Measurements from ENCODE around the gene NLRP5. TPM values are rescaled to one million over a fixed set of nuclear protein-coding genes. Genes with fewer than 3 reads are reported as not detected.

NLRP5 gene
- total RNA-seq, 2 donors from 2014 or later, result not detected

- intact Hi-C loops (cut with DNase I), result no loop called here
- DNase-seq (ENCODE audit: low spot score), result peak; percentile 90
Observed at GRCh38 chr19:56066152-56067023, 79.8 kb downstream of the NLRP5 start.

GRCh38 chr19:56069642-56070041 is 83.1 kb downstream of the NLRP5 start:
- no peak for DNase-seq (ENCODE audit: low spot score)
- intact Hi-C loops (cut with DNase I), result loop anchor here in 1 of 2 donors (10.0 kb wide), 1 partner anchor 285 kb away; no protein-coding TSS in a partner anchor

DNA sequence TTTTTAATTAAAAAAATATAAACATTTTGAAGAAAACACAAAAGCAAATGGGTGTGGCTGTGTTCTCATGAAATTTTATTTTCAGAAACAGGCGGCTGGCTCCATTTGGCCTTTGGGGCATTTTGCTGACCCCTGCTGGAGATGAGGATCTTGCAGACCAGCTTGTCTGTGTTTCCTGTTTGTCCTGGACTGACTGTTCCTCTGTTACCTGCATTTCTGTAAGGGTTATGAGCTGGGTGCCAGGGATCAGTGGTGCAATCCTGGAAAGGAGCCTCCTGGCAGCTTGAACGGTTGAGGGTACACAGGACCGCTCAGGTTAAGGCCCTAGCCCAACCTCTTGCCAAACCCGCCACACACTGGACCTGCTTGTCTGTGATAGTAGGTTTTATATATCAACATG is 84.6 kb downstream of the NLRP5 start:
- intact Hi-C loops (cut with DNase I), result loop anchor here in 1 of 2 donors (10.0 kb wide), 1 partner anchor 284 kb away; no protein-coding TSS in a partner anchor
- no peak for DNase-seq (ENCODE audit: low spot score)

DNA sequence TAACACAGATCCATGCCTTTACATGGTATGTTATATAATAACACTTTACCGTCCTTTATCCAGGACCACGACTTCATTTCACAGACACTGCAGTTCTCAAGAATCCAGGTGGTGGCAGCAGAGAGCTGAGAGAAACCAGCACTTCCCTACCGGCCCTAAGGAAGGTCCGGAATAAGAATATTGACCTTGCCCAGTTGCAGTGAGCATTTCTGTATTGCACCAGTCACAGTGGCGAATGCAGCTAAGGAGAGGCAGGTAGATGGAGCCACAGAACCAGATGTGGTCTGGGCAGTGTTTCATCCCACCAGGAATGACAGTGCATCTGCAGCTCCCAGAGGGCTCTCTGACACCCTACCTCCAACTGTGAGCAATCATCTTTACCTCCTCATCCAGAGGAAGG is 89.9 kb downstream of the NLRP5 start:
- no peak for DNase-seq (ENCODE audit: low spot score)
- intact Hi-C loops (cut with DNase I), result loop anchor here in 1 of 2 donors (5.0 to 10.0 kb wide), 2 partner anchors 96 to 278 kb away; no protein-coding TSS in a partner anchor

DNA sequence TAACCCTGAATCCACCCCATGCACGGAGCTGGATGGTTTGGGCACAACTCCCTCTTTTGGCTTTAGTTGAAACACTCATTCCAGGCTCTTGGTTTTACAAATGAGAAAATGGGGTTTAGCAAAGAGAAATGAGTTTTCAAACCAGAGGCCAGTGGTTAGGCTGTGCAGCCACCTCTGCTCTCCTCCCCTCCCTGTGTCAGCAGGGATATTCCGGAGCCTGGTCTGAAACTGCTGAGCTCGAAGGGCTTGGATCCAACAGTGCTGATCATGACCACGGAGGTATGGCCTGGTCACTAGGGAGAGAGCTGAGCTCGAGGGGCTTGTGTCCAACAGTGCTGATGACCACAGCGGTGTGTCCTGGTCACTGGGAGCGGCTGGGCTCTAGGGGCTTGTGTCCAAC is 93.0 kb downstream of the NLRP5 start:
- intact Hi-C loops (cut with DNase I), result loop anchor here (2.0 to 10.0 kb wide), 3 partner anchors 93 to 275 kb away; no protein-coding TSS in a partner anchor
- DNase-seq (ENCODE audit: low spot score), result no peak

- intact Hi-C loops (cut with DNase I), result no loop called here
- DNase-seq (ENCODE audit: low spot score), result peak; percentile 89
Observed at GRCh38 chr19:56080669-56081401, 94.3 kb downstream of the NLRP5 start.

GRCh38 chr19:56083668-56084067 is 97.1 kb downstream of the NLRP5 start:
- intact Hi-C loops (cut with DNase I), result no loop called here
- DNase-seq (ENCODE audit: low spot score), result no peak

- intact Hi-C loops (cut with DNase I), result no loop called here
- peak; percentile 78 for DNase-seq (ENCODE audit: low spot score)
Observed at GRCh38 chr19:56084835-56085536, 98.4 kb downstream of the NLRP5 start.

DNA sequence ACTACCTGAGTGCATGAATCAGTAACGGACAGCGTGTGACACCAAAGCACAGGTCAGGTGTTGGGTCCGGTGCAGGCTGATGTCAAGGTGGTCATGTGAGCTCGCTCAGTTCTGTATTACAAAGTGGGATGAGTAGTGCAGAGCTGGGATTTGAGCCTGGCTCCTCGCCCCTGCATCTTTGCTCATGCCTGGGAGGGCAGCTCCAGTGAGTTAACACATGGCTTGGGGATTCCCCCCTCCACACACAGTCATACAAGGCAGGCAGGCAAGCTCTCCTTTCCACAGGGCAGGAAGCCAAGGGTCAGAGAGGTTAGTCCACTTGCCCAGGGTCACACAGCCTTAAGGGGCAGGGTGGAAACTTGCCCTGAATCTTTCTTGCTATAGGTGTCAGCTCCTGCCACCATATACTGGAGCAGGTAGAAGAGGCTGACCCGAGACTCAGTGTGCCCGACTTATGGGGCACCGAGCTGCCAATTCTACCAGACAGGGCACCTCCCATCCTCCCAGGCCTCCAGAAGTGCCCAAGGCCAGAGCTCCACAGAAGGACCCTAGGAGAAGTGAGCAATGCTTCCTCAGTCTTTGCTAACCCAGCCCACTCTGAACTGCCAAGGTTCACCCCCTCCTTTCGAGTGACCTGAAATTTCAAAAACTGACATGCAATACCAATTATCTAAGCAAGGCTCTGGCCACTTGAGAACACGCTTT is 99.1 kb downstream of the NLRP5 start:
- peak; percentile 73 for DNase-seq (ENCODE audit: low spot score)
- intact Hi-C loops (cut with DNase I), result no loop called here

DNA sequence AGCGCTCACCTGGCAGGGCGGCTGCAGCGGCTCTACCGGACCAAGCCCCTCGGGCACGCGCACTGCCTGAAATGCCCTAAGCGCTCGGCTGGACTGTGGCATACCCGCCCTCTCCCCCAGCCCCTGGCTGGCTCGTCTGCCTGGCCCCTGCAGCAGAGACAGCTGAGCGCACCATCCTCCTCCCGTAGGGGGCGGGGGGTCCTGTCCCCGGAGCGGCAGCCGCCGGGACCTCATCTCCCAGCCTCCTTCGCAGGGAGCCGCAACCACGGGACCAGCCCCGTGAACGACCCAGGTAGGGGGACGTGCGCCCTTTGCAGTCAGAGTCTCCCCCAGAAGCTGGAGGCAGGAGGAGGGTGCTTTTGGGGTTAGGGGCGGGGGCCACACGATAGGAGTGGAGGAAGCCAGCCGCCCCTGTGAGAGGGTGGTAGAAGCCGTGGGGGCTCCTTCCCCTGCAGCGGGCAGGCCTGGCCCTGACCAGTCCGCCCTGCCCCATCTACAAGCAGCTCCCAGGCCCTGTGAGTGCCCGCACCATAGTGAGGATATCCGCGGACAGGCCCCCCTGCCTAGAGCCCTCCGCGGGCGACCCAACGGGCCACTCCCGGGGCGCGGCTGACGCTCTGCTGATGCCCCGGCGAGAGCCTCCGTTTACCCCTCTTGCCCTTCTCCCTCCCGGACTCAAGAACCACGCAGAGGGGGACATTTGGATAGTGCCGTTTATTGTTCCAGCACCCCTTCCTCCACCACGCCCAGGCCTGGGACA is 100.3 kb downstream of the NLRP5 start:
- intact Hi-C loops (cut with DNase I), result no loop called here
- no peak for DNase-seq (ENCODE audit: low spot score)

DNA sequence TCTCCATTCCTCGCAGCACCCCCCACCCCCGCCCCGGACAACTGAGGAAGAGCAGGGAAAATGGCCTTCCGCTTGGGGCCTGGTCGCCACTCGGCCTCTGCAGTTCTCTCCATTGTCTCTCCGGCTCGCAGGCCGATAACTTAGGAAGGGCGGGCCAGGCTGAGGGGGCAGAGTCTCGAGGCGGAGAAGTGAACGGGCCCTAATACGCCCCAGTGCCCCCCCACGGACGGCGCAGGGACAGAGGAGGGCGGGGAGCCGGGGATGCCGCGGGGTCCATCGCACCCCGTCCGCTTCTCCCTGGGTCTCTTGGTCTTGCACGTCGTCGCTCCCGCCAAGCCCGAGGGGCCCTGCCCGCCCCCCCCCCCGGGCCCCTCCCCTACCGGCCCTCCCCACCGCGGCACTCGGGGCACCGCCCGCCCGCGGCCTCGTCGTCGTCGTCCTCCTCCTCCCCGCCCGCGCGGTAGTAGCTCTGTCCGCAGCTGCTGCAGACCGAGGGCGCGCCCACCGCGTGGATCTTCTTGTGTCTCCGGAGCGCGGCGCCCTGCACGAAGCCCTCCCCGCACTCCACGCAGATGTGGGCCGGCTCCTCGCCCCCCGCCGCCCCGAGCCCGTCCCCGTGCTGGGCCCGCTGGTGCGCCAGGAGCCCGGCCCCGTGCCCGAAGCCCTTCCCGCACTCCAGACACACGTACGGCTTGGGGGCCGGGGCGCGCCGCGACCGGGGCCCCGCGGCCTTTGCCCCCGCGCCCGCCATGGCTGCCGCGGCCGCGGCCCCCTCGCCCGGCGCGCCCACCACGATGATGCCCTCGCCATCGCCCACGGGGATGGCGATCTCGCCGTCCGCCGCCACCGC is 101.3 kb downstream of the NLRP5 start:
- intact Hi-C loops (cut with DNase I), result no loop called here
- DNase-seq (ENCODE audit: low spot score), result no peak

DNA sequence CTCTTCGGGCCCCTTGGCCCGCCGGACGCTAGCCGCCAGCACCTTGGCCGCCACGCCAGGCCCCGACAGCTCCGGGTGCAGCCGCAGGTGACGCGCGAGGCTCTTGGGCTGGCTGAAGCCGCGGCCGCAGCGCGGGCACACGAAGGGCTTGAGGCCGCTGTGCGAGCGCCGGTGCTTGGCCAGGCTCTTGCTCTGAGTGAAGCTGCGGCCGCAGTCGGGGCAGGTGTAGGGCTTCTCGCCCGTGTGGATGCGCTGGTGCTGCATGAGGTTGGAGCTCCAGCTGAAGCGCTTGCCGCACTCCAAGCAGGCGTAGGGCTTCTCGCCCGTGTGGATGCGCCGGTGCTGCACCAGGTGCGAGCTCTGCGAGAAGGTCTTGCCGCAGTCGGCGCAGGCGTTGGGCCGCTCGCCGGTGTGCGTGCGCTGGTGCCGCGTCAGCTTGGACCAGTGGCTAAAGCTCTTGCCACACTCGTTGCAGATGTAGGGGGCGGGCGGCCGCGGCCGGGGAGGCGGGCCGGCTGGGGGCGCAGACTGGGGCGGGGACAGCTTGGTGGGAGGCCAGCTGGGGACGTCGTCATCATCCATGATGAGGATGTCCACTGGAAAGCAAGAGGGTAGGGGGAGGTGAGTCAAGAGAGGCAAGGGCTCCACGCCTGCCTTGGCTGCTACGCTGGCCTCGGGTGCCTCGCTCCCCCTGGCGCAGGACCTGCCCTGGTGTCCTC is 102.1 kb downstream of the NLRP5 start:
- intact Hi-C loops (cut with DNase I), result no loop called here
- no peak for DNase-seq (ENCODE audit: low spot score)

DNA sequence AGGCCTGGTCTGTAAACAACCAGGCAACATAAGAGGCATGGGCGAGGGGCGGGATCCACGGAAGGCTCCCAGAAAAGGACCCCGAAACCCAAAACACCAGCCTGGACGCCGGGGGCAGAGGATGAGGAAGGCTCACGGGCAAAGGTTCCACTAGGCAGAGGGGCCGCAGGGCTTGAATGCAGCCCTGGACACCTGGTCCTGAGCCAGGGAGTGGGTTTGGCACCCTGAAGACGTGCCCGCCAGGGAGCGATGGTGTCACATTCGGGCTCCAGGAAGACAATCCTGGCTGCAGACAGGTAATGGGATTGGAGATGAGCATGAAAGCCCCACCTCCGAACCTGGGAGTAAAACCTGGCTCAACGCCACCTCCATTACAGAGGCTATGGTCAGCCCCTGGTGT is 102.8 kb downstream of the NLRP5 start:
- intact Hi-C loops (cut with DNase I), result no loop called here
- DNase-seq (ENCODE audit: low spot score), result no peak

- DNase-seq (ENCODE audit: low spot score), result no peak
- intact Hi-C loops (cut with DNase I), result no loop called here
Observed at GRCh38 chr19:56091066-56091490, 104.5 kb downstream of the NLRP5 start.

DNA sequence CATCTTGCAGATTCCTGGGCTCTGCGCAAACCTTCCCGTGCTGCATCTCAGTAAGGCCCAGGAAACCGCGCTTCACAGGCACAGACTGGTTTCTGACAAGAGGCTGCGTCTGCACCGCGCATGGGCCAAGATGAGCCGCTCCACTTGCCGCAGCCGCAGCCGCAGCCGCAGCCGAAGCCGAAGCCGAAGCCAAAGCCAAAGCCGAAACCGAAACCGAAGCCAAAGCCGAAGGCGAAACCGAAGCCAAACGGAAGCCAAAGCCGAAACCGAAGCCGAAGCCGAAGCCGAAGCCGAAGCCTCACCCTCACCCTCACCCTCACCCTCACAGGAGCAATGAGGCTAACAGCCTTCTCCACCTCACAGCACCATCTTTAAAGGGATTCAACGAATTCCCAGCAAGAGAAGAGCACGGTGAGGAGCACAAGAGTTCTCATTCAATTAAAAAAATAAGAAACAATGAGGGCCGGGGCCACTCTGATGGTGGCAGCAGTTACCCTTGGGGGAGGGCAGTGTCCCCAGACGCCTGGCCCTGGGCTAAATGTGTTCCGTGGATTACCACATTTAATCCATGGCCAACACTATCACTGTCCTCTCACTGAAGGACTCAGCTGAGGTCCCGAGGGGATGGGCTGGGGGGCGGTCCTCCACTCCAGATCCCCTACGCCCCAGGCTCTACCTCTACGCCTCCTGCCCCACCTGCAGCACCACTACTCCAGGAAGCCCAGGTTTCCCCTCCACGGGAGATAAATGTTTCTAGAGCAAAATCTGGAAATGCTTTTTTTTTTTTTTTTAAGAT is 105.4 kb downstream of the NLRP5 start:
- intact Hi-C loops (cut with DNase I), result no loop called here
- DNase-seq (ENCODE audit: low spot score), result no peak
